Measurements from ENCODE around the gene LARP4. TPM values are rescaled to one million over a fixed set of nuclear protein-coding genes. Genes with fewer than 3 reads are reported as not detected.
"Not testable (repeated sequence)": the region's sequence is repeated elsewhere in the genome, so short reads cannot be mapped to it uniquely, and the experiment has no call there.

LARP4 gene
- total RNA-seq, 1 donor from 2014 or later = 46.5 TPM

- DNase-seq (ENCODE audit: low read depth) = not testable (repeated sequence)
These were observed 121.1 kb downstream of the LARP4 start for GRCh38 chr12:50521781-50522180.

GRCh38 chr12:50523772-50524171 is 123.1 kb downstream of the LARP4 start:
- no peak for DNase-seq (ENCODE audit: low read depth)

- no peak for DNase-seq (ENCODE audit: low read depth)
These were observed 123.9 kb downstream of the LARP4 start for GRCh38 chr12:50524621-50525020.

- DNase-seq (ENCODE audit: low read depth) = no peak
These were observed 124.7 kb downstream of the LARP4 start for GRCh38 chr12:50525422-50525821.

GRCh38 chr12:50527359-50527726 is 126.7 kb downstream of the LARP4 start:
- no peak for DNase-seq (ENCODE audit: low read depth)

- no peak for DNase-seq (ENCODE audit: low read depth)
These were observed 128.1 kb downstream of the LARP4 start for GRCh38 chr12:50528800-50529199.

- DNase-seq (ENCODE audit: low read depth) = no peak
These were observed 128.7 kb downstream of the LARP4 start for GRCh38 chr12:50529345-50529744.

Other genes with a start within 250 kb of the LARP4 start
- gene CERS5, start 233.5 kb upstream of the LARP4 start, total RNA-seq = 21.4 and 25.3 TPM in 2 replicates
- 137 and 205 TPM in 2 replicates for gene LIMA1, start 117.4 kb upstream of the LARP4 start, total RNA-seq
- gene FAM186A, start 4.3 kb upstream of the LARP4 start, total RNA-seq = not detected in 2 replicates
- gene DIP2B, start 104.1 kb downstream of the LARP4 start, total RNA-seq = 20.4 and 25.3 TPM in 2 replicates